HG02840 (cell line): ENCODE data around the gene CHSY1.

Experiments used
- ATAC-seq: cut with Tn5 transposase; IDR thresholded peaks from one replicate; pipeline ENCODE4 v1.9.1; 2021; ENCODE audit warnings: mild to moderate bottlenecking, moderate library complexity, moderate number of reproducible peaks; ENCODE audit not compliant: unreplicated experiment, low FRiP score

CHSY1 gene

GRCh38 chr15:101158166-101159095 is 93.4 kb downstream of the CHSY1 start:
- ATAC-seq: no peak

- ATAC-seq: no peak
Observed at GRCh38 chr15:101157721-101158120, 94.1 kb downstream of the CHSY1 start.

- ATAC-seq: peak; percentile 86
Observed at GRCh38 chr15:101156509-101157159, 95.2 kb downstream of the CHSY1 start.

DNA sequence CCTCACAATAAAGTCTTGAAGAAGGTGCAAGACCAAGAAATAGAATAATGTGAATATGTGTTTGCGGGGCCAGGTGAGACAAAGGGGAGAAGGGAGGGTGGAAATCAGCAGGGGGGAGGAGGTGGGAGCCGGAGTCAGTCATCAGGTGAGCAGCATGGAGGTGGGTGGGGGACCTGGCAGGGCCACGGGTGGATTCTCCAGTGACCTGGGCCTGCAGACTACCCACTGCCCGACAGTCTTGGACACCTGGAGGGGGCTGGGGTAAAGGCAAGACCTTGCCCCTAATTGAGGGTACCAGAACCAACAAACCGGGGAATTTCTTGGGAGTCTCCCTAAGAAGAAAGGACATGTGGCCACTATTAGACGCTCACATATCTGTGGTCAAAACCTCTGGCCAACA is 95.8 kb downstream of the CHSY1 start:
- no peak for ATAC-seq

- ATAC-seq: no peak
Observed at GRCh38 chr15:101153801-101154656, 97.8 kb downstream of the CHSY1 start.

DNA sequence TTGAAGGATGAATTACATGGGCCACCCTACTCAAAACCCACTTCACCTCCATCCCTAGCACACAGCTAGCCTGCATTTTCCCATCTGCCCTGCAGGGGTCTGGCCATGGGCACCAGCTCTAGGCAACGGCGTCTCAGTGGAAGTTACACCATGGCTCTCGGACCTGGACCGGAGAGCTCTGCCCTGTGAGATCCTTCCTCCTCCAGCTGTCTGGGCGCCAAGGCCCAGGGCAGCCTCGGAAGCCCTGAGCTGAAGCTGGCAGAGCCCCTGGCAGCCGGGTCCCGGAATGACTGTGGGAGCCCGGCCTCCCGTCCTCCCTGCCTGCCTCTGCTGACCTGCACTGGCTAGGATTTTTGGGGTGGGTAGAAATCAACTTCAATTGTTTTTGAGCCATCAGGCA is 98.9 kb downstream of the CHSY1 start:
- no peak for ATAC-seq

GRCh38 chr15:101151288-101151687 is 100.6 kb downstream of the CHSY1 start:
- ATAC-seq: no peak

DNA sequence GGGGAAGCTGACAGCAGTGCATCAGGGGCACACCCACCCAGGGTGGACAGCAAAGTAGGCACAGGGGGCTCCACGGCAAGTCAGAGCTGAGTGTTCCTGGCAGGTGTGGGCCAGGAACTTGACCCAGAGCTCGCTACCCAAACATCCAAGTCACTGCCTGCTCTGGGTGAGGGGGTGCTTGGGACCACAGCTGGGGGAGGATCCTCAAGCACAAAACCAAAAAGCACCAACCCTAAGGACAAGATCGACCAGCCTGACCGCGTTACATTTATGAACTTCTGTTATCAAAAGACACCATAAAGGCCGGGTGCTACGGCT is 101.2 kb downstream of the CHSY1 start:
- no peak for ATAC-seq

DNA sequence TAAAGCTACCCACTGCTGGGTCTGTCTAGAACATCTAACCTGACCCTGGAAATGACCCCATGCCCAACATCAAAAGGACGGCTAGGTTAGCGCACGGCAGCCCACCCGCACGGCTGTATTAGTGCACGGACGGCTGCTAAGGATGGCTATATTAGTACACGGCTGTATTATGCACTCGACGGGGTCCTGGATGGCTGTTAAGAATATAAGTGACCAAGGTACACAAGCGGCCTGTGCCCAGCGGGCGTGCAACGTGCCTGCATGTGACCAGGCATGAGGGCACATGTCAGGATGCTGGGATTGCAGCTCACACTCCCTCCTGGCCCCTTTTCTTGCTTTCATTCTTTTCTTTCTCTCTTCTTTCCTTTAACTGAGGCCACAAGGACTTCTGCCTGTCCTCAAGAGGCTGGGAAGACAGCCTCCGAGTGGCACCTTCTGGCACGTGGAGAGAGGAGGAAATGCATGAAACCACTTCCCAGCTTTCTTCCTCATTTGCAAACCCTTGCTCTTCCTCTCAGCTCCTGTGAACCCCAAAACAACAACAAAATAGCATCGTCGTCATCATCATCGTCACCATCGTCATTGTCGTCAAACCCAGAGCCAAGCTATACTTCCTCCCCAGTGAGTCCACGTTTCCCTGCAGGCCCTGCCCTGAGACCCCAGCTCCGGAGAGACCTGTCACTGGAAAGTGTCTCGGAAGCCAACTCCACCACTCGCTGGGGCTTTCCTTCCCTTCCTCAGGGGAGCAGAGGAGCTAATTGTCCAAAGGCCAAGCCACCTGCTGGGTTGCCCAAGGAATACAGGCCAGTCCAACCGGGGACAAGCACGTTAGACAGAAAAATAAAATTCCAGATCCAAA is 101.8 kb downstream of the CHSY1 start:
- ATAC-seq: no peak

DNA sequence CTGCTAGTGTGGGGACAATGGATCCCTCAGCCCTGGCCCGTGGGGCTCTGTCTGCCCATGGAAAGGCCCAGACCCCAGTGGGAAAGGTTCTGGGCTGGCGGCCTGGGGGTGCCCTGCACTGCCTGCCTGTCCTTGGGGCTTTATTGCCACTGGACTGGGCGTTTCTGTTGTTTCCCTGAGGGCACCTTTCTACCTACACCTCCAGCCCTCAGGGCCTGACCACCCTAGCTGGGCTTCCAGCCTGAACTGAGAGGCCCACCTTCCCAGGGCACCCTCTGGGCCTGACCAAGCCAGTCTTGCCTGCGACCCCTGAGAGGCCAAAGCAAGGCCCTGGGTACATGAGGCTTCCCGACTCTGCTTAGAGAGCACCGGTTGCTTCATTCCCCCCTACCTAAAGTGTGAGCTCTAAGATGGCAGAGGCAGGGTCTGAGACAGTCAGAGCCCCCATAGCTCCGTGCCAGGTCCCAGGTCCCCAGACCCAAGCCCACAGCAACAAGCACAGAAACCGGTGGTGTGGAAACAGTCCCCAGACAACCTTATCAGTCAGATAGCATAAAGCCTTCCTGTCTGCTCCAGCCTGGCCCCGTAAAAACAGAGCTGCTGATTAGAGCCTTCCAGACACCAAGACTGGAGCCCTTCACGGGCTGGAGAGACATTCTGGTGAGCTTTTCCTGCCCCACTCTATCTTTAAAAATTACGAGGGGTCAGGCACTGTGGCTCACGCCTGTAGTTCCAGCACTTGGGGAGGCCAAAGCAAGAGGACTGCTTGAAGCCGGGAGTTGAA is 102.8 kb downstream of the CHSY1 start:
- no peak for ATAC-seq

- ATAC-seq: no peak
Observed at GRCh38 chr15:101148166-101148880, 103.5 kb downstream of the CHSY1 start.

DNA sequence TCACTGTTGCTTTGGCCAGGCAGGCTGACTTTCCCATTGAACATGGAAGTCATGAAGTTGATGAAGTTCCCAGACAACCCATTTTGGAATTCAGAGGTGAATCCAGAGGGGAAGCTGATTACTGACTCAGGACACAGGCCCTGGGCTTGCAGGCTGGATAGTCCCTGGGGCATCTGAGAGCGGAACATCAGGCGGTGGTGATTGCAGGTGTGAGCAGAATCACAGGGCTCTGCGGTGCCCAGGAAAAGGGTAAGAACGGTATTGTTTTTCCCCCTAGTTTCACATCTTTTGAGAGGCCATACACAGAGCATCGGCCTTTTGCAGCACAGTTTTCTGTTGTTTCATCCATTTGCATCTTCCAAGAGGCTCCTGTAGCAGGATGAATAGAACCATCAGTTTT is 104.7 kb downstream of the CHSY1 start:
- no peak for ATAC-seq

- ATAC-seq: no peak
Observed at GRCh38 chr15:101146118-101146702, 105.6 kb downstream of the CHSY1 start.

GRCh38 chr15:101145362-101145761 is 106.5 kb downstream of the CHSY1 start:
- no peak for ATAC-seq

DNA sequence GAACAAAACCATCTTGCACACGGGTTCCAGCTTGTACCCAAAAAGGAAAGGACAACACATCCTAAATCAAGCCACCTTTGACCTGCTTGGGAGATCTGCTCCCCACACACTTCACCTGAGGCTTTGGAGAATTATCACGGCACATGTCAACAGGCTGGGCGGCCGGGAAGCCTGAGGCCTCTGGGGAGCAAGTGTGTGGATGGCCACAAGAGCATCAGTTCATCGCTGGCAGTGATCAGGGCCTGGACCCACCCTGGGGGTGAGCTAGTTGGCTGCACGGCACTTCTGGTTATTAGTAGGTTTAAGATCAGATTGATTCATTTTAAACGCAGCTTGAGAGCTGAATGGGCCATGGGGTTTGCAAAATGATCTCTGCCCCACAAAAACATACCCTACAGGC is 108.5 kb downstream of the CHSY1 start:
- ATAC-seq: no peak

DNA sequence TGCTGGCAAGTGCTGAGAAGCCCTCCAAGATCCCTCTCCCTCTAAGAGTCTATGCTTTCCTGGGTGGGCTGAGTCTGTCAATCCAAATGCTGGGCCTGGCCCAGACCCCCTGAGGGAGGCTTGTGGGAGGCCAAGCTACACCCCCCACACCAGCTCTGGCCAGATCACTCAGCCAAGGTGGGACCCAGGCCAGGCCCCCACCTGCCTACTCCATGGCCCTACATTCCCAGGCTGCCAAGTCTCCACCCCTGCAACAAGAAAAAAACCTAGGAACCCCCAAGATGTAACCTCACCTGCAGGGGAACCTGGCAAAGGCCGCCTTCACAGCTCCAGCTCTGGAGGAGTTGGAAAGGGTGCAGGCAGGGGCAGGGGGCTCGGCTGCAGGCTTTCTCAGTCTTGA is 109.1 kb downstream of the CHSY1 start:
- ATAC-seq: no peak

- ATAC-seq: no peak
Observed at GRCh38 chr15:101141926-101142527, 109.8 kb downstream of the CHSY1 start.

DNA sequence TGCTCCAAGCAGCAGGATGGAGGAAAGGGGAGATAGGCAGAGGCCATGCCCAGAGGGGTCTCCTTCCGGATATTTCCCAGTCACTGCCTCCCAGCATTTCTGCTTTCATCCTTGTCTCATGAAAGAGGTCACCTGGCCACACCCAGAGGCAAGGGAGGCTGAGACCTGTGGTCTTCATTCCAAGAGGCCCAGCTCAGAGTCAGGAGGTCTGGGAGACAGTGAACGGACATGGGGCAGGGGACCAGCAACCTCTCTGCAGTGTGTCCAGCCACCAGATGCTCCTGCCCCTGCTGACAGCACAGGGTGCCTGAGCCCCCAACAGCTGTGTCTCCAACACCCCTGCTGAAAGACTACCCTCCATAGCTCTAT is 111.2 kb downstream of the CHSY1 start:
- no peak for ATAC-seq
